Measurements from ENCODE around the gene HLA-G. TPM values are rescaled to one million over a fixed set of nuclear protein-coding genes. Genes with fewer than 3 reads are reported as not detected.

HLA-G gene
- polyA plus RNA-seq, 1 donor (not counting 4 experiments of a cell fraction or from before 2014, with no cell fraction given): 0.84 TPM

DNA sequence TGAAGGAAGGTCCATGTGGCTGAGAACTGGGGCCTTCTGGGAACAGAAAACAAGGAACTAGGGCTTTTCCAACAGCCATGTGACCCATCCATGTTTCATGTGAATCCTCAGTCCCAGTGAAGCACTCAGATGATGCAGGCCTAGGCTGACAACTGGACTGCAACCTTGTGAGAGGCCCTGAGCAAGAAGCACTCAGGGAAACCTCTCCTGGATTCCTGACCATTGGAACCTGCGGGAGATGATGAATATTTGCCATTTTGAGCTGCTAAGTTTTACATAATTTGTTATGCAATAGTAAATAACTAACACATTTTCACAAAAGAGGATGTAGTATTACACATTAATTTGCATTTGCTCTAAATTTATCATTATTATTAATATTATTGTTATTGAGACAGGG, 38.4 kb upstream of the HLA-G start:
- no peak overlapping the region for H2AFZ ChIP-seq (ENCODE audit: control insufficient read depth, low read length)
- H3K36me3 ChIP-seq (ENCODE audit: control insufficient read depth in 2 of 2, extremely low read depth in 1 of 2, insufficient read depth in 2 of 2, low read length in 2 of 2): peaks cover 0 to 2% of the 10 kb centered on the region in 2 experiments
- dilution Hi-C loops (cut with MboI; ENCODE audit: extremely low pct_ligation_motif_present, low sequenced_read_pairs): no loop called here
- no peaks in the 10 kb centered on the region for H3K27me3 ChIP-seq (ENCODE audit: control insufficient read depth, extremely low read depth, insufficient read depth, low read length)
- no peak overlapping the region for H3K9ac ChIP-seq (ENCODE audit: control insufficient read depth, extremely low read depth, insufficient read depth, low read length)
- no peak overlapping the region for H3K4me2 ChIP-seq (ENCODE audit: control insufficient read depth, extremely low read depth, insufficient read depth, low read depth, low read length)
- no peak for FAIRE-seq
- no peak for TF ChIP-seq EZH2 (IDR thresholded peaks at IDR 0.05; ENCODE audit: low read length)
- TF ChIP-seq, protein P1, sequence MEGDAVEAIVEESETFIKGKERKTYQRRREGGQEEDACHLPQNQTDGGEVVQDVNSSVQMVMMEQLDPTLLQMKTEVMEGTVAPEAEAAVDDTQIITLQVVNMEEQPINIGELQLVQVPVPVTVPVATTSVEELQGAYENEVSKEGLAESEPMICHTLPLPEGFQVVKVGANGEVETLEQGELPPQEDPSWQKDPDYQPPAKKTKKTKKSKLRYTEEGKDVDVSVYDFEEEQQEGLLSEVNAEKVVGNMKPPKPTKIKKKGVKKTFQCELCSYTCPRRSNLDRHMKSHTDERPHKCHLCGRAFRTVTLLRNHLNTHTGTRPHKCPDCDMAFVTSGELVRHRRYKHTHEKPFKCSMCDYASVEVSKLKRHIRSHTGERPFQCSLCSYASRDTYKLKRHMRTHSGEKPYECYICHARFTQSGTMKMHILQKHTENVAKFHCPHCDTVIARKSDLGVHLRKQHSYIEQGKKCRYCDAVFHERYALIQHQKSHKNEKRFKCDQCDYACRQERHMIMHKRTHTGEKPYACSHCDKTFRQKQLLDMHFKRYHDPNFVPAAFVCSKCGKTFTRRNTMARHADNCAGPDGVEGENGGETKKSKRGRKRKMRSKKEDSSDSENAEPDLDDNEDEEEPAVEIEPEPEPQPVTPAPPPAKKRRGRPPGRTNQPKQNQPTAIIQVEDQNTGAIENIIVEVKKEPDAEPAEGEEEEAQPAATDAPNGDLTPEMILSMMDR (optimal IDR thresholded peaks at IDR 0.05 in 1 of 3, IDR thresholded peaks at IDR 0.05 in 1 of 3, conservative IDR thresholded peaks at IDR 0.05 in 1 of 3; ENCODE audit: extremely low read depth in 1 of 3, insufficient read depth in 2 of 3, low read length in 3 of 3): no peak
- H3K4me1 ChIP-seq (ENCODE audit: control insufficient read depth, extremely low read depth, insufficient read depth, low read length): peaks cover 18% of the 10 kb centered on the region
- no peak for DNase-seq (ENCODE audit: low read depth, low spot score)
- H3K27ac ChIP-seq (ENCODE audit: control insufficient read depth, insufficient read depth, low read length): no peak overlapping the region
- peaks cover 7% of the 10 kb centered on the region for H3K79me2 ChIP-seq (ENCODE audit: control insufficient read depth, insufficient read depth, low read length)
- H4K20me1 ChIP-seq (ENCODE audit: control insufficient read depth, extremely low read depth, insufficient read depth, low read length): no peaks in the 10 kb centered on the region
- no peaks in the 10 kb centered on the region for H3K9me1 ChIP-seq (ENCODE audit: control insufficient read depth, extremely low read depth, insufficient read depth, low read length)
- no peaks in the 10 kb centered on the region for H3K9me3 ChIP-seq (ENCODE audit: control insufficient read depth, low read depth, low read length)
- no peak overlapping the region for H3K4me3 ChIP-seq (ENCODE audit: control insufficient read depth in 2 of 3, extremely low read depth in 1 of 3, insufficient read depth in 2 of 3, low read depth in 1 of 3, low read length in 3 of 3)

DNA sequence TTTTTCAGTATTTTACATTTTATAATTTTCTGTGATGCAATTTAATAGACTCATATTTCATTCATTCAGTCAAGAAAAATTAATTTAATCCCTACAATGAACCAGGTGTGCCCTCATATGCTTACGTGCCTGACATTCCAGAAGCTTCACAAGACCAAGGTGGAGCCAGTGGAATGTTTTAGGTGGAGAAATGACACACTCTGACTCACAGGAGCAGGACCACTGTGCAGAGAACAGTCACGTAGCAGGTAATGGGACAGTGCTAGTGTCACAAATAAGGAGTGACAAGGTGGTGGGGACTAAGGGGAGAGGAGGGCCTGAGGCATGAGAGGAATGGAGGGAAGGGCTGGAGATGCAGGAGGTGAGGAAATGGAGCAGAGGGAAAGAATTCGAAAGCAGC, 37.0 kb upstream of the HLA-G start:
- H3K4me1 ChIP-seq (ENCODE audit: control insufficient read depth, extremely low read depth, insufficient read depth, low read length): peaks cover 18% of the 10 kb centered on the region
- dilution Hi-C loops (cut with MboI; ENCODE audit: extremely low pct_ligation_motif_present, low sequenced_read_pairs): no loop called here
- no peaks in the 10 kb centered on the region for H4K20me1 ChIP-seq (ENCODE audit: control insufficient read depth, extremely low read depth, insufficient read depth, low read length)
- peak; percentile 99 for DNase-seq (ENCODE audit: low read depth, low spot score)
- peak overlapping the region; percentile 90 for H3K4me2 ChIP-seq (ENCODE audit: control insufficient read depth, extremely low read depth, insufficient read depth, low read depth, low read length)
- H3K4me3 ChIP-seq (ENCODE audit: control insufficient read depth in 2 of 3, extremely low read depth in 1 of 3, insufficient read depth in 2 of 3, low read depth in 1 of 3, low read length in 3 of 3): peak overlapping the region; percentile 66 to 82 (median 82)
- peaks cover 0 to 2% of the 10 kb centered on the region in 2 experiments for H3K36me3 ChIP-seq (ENCODE audit: control insufficient read depth in 2 of 2, extremely low read depth in 1 of 2, insufficient read depth in 2 of 2, low read length in 2 of 2)
- no peaks in the 10 kb centered on the region for H3K9me3 ChIP-seq (ENCODE audit: control insufficient read depth, low read depth, low read length)
- no peak overlapping the region for H2AFZ ChIP-seq (ENCODE audit: control insufficient read depth, low read length)
- H3K27me3 ChIP-seq (ENCODE audit: control insufficient read depth, extremely low read depth, insufficient read depth, low read length): no peaks in the 10 kb centered on the region
- TF ChIP-seq, protein P1 (optimal IDR thresholded peaks at IDR 0.05 in 1 of 3, IDR thresholded peaks at IDR 0.05 in 1 of 3, conservative IDR thresholded peaks at IDR 0.05 in 1 of 3; ENCODE audit: extremely low read depth in 1 of 3, insufficient read depth in 2 of 3, low read length in 3 of 3): no peak
- no peak for TF ChIP-seq EZH2 (IDR thresholded peaks at IDR 0.05; ENCODE audit: low read length)
- peak overlapping the region; percentile 95 for H3K9ac ChIP-seq (ENCODE audit: control insufficient read depth, extremely low read depth, insufficient read depth, low read length)
- peak overlapping the region; percentile 98 for H3K27ac ChIP-seq (ENCODE audit: control insufficient read depth, insufficient read depth, low read length)
- FAIRE-seq: peak; percentile 94
- peaks cover 7% of the 10 kb centered on the region for H3K79me2 ChIP-seq (ENCODE audit: control insufficient read depth, insufficient read depth, low read length)
- H3K9me1 ChIP-seq (ENCODE audit: control insufficient read depth, extremely low read depth, insufficient read depth, low read length): no peaks in the 10 kb centered on the region
